Measurements from ENCODE around the gene CRISPLD2.
"Not testable (repeated sequence)": the region's sequence is repeated elsewhere in the genome, so short reads cannot be mapped to it uniquely, and the experiment has no call there.

The CRISPLD2 gene

DNA sequence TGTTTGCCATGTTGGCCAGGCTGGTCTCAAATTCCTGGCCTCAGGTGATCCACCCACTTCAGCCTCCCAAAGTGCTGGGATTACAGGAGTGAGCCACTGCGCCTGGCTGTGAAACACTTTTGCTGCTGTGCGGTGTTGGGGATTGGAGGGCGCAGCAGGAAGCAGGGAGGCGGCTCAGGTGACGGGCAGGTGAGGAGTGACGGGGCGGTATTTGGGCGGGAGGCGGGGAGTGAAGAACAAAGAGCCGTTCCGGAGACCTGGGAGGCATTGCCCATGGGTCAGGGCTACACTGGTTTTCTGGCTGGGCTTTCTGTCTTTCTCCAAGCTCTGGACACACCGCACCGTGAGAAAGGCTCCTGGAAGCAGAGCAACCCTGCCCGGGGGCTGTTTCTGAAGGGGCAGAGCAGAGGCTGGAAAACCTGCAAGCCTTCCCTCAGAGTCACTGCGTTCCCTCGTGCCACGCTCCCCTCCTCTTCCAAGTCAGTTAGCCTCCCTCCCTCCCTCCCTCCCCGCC lies 22.1 kb downstream of the CRISPLD2 start:
- DNase-seq: no peak

DNA sequence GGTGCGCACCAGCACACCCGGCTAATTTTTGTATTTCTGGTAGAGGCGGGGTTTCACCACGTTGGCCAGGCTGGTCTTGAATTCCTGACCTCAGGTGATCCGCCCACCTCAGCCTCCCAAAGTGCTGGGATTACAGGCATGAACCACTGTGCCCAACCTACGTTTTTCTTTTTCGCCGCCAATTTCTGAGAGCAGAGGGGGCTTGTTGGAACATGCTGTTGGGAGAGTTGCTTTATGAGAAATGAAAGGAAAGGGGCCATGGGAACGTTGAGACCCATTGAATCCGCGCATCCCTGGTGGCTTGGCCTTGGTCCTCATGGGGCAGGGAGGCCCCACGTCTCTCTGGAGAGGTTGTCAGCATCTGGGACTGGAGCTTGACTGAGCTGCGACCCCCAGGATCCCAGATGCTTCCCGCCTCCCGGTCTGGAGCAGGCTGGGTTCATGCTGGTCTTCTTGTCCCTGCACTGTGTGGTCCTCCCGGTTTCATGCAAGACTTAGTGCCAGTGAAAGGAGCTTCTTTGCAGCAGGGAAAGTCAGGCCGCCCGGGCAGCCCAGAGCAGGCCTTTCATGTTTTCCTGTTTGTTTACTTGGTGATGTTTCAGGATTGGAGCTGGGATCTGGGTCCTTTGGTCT lies 22.8 kb downstream of the CRISPLD2 start:
- DNase-seq: no peak

DNA sequence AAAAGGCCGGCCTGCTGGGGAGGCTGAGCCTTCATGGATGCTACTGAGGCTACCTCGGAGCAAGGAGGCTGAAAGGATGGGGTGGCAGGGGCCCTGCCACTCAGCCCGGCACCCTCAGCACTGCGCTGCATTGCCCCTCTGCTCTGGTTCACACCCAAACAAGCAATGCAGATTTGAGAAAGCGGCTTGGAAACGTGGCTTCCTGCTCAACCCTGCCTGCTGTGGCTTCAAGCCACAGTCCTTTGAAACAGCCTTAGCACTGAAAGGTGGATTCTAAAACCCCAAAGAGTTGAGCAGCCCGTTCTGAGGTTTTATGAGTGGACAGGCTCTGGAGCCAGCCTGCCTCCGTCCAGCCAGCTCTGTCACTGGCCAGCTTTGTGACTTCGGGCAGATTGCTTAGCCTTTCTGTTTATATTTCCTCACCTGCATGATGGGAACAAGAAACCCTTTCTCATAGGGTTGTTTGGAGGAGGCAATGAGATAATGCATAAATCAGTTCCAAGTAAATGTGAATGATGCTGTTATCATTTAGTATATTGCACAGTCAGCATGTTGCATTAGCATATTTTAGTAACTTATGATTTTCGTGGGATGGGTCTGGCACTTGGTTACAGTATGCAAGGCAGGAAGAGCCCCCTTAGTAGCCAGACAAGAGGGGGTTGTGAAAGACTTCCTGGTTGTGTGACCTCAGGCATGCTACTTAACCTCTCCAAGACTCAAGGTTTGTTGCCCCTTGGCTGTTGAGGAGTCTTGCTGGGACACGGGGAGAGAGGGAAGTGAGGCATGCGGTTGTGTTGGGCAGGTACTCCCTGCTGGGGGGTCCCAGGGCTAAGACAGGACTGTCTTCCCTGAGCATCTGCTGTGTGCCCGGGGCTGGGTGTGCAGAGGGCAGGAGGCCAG lies 23.6 kb downstream of the CRISPLD2 start:
- no peak for DNase-seq

DNA sequence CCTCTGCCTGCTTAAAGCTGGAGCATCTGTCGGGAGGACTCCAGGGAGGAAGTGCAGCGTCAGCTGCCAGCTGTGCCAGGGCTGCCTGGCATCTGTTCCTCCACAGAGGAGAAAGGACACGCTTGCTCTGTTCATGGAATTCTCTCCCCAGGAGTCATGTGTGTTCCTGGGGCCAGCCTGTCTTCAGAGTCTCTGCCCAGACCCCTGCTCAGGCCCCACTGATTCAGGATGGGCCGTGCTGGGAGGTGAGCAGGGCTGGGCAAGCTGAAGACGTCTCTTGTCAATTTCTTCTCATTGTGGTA lies 24.2 kb downstream of the CRISPLD2 start:
- no peak for DNase-seq

DNA sequence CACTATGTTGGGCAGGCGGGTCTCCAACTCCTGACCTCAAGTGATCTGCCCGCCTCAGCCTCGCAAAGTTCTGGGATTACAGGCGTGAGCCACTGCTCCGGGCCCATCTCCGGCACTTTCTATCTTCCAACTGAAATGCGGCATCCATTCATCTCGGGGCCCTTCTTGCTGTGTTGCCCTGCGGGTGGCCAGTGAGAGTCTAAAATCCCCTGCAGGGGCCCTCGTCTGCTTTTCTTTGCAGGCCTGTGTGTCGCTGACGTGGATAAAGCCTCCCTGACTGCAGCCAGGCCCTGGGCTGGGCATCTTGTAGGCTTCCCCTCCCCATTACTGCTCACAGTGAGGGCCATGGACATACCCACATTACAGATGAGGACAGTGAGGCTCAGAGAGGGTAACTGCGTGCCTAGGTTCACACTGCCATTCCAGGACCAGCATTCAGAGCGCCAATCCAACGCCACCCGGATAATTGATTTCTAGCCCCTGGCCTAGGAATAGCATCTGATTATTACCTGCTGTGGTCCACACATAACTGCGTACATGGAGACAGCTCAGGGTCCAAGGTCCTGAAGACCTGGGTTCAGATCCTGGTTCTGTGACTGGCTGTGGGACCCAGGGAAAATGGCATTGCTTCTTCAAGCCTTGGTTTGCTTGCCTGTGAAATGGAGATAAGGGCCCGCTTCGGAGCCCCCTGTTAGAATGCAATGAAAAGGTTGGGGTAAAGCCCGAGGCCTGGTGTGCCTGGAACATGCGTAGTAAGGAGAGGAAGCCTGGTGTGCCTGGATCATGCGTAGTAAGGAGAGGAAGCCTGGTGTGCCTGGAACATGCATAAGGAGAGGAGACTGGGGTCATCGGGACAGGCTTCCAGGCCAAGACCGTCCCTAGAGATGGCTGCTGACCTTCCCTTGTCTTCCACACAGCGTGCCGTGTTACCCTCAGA lies 25.0 kb downstream of the CRISPLD2 start:
- no peak for DNase-seq

DNA sequence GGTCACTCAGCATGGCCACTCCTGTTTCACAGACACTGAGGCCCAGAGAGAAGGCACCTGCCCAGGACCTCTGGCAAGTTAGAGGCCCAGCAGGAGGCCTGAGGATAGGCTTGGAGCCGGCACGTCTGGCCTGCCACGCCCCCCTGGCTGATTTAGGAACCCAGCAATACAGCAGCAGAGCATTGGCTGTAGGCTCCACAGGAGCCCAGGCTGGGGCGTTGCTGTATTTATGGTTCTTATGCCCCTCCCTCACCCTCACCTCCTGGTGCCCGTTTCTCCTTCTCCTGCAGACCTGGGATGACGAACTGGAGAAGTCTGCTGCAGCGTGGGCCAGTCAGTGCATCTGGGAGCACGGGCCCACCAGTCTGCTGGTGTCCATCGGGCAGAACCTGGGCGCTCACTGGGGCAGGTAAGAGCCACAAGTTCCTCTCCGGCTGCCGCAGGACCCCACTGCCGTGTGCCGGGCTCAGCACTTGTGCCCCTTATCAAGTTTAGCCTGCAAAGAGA lies 25.8 kb downstream of the CRISPLD2 start:
- no peak for DNase-seq

DNA sequence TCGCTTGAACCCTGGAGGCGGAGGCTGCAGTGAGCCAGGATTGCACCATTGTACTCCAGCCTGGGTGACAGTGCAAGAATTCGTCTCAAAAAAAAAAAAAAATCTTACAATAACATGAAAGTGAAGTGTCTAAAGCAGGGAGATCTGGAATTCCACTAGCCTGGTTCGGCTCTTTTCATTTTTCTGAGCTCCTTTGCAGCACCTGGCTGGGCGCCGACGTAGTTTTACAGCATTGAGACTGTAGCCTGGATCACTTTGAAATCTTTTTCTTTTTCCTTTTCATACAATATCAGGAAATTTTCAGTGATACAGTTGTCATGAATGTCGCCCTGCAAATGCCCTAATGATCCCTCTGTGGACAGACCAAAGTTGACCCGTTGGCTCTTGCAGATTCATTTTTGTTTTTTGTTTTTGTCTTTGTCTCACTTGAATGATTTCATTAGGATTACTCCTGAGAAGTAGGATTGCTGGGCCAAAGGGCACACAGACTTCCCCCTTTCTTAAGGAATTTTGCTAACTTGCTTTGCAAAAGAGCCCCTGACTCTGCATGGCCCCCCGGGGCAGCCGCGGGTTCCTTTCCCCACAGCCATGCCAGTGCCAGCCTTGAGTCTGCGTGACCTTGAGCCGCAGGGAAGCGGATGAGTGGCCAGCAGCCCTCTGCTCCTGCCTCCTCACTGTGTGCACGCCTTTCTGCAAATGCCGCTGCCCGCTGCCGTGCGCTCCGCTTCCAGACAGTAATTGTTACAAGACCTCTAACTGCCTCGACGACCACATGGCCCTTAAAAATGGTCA lies 28.0 kb downstream of the CRISPLD2 start:
- DNase-seq: no peak

DNA sequence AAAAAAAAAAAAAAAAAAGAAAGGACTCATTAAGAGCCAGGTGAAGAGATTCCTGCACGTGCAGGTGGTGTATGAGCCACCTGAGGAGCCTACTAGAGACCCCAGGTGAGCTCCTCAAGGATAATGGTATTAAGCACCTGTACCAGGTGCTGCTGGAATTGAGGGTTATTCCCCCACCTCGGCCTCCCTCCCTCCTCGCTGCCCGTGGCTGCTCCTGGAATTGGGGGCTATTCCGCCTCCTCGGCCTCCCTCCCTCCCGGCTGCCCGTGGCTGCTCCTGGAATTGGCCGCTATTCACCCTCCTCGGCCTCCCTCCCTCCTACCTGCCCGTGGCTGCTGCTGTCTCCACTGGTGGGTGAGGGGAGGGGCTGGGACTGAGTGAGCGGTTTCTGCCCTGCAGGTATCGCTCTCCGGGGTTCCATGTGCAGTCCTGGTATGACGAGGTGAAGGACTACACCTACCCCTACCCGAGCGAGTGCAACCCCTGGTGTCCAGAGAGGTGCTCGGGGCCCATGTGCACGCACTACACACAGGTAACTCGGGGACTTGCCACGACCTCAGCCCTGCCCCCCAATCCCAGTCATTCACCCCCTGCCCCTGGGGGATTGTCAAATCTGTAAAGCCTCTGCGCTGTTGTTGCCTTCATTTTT lies 29.3 kb downstream of the CRISPLD2 start:
- DNase-seq: no peak

DNA sequence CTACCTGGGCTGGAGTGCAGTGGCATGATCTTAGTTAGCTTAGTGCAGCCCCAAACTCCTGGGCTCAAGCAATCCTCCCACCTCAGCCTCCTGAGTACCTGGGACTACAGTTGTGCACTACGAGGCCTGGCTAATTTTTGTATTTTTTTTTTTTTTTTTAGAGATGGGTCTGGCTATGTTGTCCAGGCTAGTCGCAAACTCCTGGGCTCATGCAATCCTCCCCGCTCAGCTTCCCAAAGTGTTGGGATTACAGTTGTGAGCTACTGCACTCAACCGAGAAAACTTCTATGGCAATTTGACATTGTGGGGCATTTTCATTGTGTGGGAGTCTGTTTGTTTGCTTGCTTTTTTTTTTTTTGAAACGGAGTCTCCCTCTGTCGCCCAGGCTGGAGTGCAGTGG lies 30.0 kb downstream of the CRISPLD2 start:
- no peak for DNase-seq

DNA sequence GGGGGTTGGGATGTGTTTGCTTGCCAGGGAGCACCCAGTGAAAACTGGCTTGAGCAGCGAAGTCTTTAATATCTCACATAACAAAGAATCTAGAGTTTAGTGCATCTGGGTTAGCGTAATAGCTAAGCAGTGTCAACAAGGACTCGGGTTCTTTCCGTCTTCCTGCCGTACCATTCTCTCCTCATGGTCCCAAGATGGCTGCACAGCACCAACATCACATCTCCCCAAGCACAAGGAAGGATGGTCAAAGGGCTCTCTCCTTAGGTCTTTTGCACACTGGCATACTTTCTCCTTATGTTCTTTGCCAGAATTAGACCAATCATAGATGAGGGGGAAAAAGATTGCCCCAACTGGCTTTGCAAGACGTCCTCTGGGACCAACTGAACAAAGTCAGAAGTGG lies 30.9 kb downstream of the CRISPLD2 start:
- no peak for DNase-seq

DNA sequence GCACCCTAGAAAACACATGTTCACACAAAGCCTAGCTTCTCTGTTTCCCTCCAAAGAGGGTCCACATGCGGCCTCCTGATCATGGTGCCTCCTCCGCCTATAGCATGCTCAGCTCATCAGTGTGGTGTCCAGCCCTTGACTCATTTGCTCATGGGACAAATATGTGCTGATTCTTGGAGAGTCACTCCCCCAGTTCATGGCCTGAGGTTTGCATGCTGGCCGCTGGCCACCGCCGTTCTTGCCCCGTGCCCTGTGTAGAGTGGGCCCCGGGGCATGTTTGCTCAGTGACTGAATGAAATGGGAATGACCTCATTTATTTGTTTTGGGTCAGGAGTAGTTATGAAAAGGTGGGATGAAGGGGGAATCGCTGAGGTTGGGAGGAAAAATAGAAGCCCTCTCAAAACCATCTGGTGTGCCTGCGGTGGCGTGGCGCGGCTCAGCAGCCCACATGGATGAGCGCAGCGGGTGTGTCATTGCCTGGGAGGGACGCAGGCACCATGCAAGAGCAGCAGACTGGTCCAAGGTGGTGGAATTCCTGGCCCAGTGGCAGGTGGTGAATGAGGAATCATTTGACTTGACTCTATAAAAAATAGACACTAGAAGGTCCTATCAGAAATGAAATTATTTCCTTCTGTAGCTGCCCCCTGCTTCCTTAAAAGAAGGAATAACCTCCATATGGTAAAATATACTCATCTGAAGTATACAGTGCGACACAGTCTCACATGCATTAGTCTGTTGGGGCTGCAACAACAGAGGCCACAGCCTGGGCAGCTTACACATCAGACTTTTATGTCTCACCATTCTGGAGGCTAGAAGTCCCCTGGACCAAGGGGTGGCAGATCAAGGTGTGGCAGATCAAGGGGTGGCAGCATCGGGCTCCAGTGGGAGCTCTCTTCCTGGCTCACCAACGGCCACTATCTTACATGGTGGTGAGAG lies 31.7 kb downstream of the CRISPLD2 start:
- DNase-seq: no peak

DNA sequence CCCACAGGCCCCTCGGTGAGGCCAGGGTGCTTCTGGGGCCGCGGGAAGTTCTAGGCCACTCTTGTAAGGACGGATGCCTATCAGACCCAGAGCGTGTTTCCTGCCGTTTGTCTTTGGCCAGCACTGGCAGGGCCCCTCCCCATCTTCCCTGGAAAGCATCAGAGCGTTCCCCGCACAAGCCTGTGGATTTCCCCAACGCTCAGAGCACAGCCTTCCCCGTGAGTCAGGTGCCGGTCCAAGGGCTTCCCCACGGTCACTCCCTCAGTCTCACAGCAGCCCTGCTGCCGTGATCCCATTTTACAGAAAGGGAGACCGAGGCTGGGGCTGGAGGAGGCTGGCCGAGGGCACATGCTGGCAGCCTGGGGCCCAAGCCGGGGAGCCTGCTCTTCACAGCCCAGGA lies 33.7 kb downstream of the CRISPLD2 start:
- no peak for DNase-seq

DNA sequence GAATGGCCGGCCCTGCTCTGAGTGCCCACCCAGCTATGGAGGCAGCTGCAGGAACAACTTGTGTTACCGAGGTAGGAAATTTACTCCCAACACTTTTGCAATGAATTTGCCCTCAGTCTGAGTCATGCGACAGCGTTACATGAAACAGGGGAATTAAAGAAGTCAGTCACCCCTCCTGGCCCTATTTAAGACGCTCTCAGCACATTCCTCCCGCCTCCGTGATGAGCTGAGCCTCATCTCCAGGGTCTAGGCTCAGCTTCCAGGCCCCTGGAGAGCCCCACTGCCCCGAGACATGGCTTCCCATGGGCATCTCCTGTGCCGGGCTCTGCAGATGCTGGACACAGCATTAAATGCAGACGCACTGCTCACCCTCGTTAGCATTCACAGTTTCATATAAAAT lies 35.0 kb downstream of the CRISPLD2 start:
- no peak for DNase-seq

DNA sequence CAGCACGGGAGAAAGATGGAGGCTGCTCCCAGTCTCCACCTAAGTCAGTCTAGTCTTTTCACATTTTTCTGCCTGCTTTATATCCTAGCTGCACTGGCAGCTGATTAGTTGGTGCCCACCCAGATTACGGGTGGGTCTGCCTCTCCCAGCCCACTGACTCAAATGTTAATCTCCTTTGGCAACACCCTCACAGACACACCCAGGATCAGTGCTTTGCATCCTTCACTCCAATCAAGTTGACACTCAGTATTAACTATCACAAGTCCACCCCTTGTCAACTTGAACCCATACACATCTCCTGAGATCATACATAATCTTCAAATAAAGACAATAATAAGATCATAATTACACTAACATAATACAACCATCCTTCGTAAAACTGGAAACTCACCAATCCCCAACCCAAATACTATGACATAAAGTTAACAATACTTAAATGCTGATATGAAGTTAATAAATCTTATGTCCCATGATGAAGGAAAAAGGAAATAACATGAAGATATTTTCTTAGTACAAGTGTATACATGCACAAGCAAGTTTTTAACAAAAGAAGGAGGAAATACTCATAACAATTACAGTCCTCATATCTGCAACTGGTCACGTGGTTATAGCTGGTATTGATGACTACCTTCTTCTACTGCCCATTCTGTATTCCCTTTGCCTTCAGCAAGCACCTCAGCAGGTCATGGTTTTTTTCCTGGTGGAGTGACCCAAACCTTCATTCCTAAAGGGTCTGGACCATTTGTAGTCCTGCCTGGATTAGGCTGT lies 35.8 kb downstream of the CRISPLD2 start:
- not testable (repeated sequence) for DNase-seq

DNA sequence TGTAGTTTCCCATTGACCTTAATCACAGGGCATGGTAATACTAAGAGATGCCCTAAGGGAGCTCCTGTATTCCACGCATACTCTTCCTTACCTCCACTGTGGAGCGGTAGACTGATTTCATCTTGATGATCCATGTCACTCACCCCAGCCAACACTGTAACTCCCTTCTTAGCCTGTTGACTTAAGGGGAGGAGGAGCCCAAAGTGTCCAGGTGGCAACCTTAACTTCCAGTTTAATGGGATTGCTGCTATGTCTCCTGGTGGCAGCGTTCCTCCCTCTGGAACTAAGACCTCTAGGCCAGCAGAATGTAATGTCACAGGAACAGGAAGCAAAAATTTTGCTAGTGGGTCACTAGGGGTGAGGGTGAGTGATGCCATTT lies 36.4 kb downstream of the CRISPLD2 start:
- DNase-seq: not testable (repeated sequence)

DNA sequence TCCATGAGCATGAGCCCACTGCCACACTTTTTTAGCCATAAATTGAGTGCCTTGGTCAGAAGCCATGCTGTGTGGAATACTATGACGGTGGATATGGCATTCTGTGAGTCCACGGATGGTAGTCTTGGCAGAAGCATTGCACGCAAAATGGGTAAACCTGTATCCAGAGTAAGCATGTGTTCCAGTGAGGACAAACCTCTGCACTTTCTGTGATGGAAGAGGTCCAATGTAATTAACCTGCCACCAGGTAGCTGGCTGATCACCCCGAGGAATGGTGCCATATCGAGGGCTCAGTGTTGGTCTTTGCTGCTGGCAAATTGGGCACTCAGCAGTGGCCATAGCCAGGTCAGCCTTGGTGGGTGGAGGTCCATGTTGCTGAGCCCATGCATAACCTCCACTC lies 37.0 kb downstream of the CRISPLD2 start:
- not testable (repeated sequence) for DNase-seq

DNA sequence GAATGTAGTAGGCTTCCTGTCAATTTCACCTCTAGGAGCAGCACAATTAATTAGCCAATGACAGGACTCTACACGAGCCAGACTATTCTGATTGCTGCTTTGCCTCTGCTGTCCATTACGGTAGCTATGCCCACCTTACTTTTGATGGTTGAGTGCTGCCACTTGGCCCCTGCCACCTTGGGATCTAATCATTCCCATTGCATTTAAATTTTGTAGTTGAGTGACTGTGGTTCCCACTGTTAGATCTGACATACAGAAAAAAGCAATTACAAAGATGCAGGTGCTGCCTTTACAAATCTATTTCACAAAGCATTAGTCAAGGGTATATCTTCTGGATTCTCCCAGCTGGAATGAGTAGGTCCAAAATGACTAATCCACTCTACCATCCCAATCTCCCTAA lies 39.9 kb downstream of the CRISPLD2 start:
- DNase-seq: no peak

DNA sequence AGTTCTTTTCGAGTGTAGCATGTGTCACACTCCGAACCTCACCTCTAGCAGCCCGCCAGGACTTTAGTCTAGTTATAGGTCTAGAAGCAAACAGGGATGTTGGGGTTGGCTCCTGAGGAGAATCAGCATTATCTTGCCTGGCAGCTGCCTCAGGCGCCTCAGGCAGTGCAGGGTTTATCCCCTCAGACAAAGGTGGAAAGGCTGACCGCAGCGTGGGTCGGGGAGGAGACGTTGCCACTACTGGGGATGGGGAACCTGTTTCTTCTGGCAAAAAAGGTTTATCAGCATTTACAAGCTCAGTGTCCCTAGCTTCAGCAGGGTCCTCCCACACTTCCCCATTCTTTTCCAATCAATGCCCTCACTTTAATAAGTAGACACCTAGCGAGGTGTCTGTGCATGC lies 40.6 kb downstream of the CRISPLD2 start:
- no peak for DNase-seq

DNA sequence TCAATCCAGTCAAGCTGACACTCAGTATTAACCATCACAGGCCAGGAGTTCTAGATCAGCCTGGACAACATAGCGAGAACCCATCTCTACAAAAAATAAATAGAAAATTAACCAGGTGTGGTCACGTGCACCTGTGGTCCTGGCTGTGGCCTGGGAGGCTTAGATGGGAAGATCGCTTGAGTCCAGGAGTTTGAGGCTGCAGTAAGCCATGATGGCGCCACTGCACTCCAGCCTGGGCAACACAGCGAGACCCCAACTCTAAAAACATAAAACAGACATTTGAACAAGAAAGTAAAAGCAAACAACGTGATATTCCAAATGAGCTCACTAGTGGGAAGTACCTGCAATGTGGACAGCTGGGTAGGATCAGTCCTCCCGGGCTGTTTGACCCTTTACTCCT lies 41.9 kb downstream of the CRISPLD2 start:
- no peak for DNase-seq
